Prostate gland (tissue), 2 donors: ENCODE results near the gene LRFN3.

Experiments used
- CTCF ChIP-seq, 4 experiments: fragments of 200-600 bp in 2 of 4; fragments of 450-650 bp in 2 of 4; sonication (generic) in 2 of 4; IDR thresholded peaks; 1 replicate in 3 of 4; 2 replicates in 1 of 4; pipeline ENCODE4 v1.5.1; 2016 to 2019; ENCODE audit warnings: antibody characterized with exemption in 4 of 4, mild to moderate bottlenecking in 2 of 4, moderate library complexity in 2 of 4
- POLR2A ChIP-seq: fragments of 450-650 bp; IDR thresholded peaks from one replicate; pipeline ENCODE4 v1.6.1; 2016; ENCODE audit warnings: antibody characterized with exemption, mild to moderate bottlenecking
- POLR2AphosphoS5 ChIP-seq: sonication (generic); formaldehyde crosslinking; IDR thresholded peaks from one replicate; pipeline ENCODE4 v1.6.1; 2017; ENCODE audit warnings: antibody characterized with exemption

DNA sequence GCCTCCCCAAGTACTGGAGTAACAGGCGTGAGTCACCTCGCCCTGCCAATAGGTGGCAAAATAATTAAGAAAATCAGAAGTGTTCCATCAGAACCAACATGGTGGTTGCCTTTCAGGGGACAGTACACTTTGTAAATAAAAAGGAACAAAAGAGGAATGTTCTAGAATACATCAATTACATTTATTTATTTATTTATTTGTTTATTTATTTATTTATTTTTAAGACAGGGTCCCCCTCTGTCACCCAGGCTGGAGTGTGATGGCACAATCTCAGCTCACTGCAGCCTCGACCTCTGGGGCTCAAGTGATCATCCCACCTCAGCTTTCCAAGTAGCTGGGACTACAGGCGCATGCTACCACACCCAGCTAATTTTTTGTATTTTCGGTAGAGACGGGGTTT, 15.2 kb upstream of the LRFN3 start:
- TF ChIP-seq CTCF (IDR thresholded peaks at IDR 0.05) (no peak), POLR2A (no peak), POLR2AphosphoS5 (no peak)
